ENCODE results near the gene TTC14.

DNA sequence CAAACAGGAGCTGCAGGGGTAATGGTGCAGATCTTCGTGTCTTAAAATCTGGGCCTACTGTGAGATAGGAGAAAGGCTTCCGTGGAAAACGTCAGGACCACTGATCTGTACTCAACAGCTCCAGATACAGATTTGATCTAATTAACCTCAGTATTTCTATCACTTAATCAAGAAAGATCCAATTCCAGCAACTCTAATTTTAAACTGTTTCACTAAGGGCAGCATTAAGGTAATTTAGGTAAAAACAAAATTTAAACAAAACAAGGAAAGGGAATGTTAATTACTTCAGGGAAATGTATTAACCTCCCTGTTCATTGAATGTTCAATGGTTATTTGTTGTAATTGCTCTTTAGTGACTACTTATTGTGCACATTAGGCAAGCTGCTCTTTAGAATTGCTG is 26.4 kb upstream of the TTC14 start:
- TF ChIP-seq, protein P1, sequence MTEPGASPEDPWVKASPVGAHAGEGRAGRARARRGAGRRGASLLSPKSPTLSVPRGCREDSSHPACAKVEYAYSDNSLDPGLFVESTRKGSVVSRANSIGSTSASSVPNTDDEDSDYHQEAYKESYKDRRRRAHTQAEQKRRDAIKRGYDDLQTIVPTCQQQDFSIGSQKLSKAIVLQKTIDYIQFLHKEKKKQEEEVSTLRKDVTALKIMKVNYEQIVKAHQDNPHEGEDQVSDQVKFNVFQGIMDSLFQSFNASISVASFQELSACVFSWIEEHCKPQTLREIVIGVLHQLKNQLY (CRISPR knock-in tag; IDR thresholded peaks at IDR 0.05) = no peak
- TF ChIP-seq KLF13 (CRISPR knock-in tag; IDR thresholded peaks at IDR 0.05) (no peak), FOXA1 (IDR thresholded peaks at IDR 0.05) (no peak), FOXA1 (CRISPR knock-in tag; IDR thresholded peaks at IDR 0.05) (no peak), NFIC (IDR thresholded peaks at IDR 0.05; ENCODE audit: low read length) (no peak), EZH2 (conservative IDR thresholded peaks at IDR 0.05; ENCODE audit: low read depth, low read length) (no peak), ZNF281 (CRISPR knock-in tag; IDR thresholded peaks at IDR 0.05; ENCODE audit: borderline replicate concordance) (no peak), SNRNP70 (IDR thresholded peaks at IDR 0.05; ENCODE audit: low read depth, low read length) (no peak), AFF4 (CRISPR knock-in tag; IDR thresholded peaks at IDR 0.05) (no peak), PHF20 (CRISPR knock-in tag; IDR thresholded peaks at IDR 0.05) (no peak), FOXJ3 (CRISPR knock-in tag; IDR thresholded peaks at IDR 0.05; ENCODE audit: borderline replicate concordance) (no peak), KDM6A (CRISPR knock-in tag; IDR thresholded peaks at IDR 0.05; ENCODE audit: low read depth) (no peak)
- TF ChIP-seq, protein P2, sequence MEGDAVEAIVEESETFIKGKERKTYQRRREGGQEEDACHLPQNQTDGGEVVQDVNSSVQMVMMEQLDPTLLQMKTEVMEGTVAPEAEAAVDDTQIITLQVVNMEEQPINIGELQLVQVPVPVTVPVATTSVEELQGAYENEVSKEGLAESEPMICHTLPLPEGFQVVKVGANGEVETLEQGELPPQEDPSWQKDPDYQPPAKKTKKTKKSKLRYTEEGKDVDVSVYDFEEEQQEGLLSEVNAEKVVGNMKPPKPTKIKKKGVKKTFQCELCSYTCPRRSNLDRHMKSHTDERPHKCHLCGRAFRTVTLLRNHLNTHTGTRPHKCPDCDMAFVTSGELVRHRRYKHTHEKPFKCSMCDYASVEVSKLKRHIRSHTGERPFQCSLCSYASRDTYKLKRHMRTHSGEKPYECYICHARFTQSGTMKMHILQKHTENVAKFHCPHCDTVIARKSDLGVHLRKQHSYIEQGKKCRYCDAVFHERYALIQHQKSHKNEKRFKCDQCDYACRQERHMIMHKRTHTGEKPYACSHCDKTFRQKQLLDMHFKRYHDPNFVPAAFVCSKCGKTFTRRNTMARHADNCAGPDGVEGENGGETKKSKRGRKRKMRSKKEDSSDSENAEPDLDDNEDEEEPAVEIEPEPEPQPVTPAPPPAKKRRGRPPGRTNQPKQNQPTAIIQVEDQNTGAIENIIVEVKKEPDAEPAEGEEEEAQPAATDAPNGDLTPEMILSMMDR (CRISPR knock-in tag; IDR thresholded peaks at IDR 0.05) = no peak

All from HepG2 (cell line).